HG03060 (cell line): Measurements from ENCODE around the gene TKT.
A peak's percentile ranks its signal among the peaks of the same experiment; 100 is the strongest.
"Not testable (repeated sequence)": the region's sequence is repeated elsewhere in the genome, so short reads cannot be mapped to it uniquely, and the experiment has no call there.

Source experiments
- ATAC-seq: cut with Tn5 transposase; IDR thresholded peaks from one replicate; pipeline ENCODE4 v1.9.1; 2021; ENCODE audit warnings: low read depth, moderate number of reproducible peaks; ENCODE audit not compliant: unreplicated experiment

Gene TKT

GRCh38 chr3:53260286-53260785, 4.5 kb upstream of the TKT start:
- ATAC-seq = no peak

DNA sequence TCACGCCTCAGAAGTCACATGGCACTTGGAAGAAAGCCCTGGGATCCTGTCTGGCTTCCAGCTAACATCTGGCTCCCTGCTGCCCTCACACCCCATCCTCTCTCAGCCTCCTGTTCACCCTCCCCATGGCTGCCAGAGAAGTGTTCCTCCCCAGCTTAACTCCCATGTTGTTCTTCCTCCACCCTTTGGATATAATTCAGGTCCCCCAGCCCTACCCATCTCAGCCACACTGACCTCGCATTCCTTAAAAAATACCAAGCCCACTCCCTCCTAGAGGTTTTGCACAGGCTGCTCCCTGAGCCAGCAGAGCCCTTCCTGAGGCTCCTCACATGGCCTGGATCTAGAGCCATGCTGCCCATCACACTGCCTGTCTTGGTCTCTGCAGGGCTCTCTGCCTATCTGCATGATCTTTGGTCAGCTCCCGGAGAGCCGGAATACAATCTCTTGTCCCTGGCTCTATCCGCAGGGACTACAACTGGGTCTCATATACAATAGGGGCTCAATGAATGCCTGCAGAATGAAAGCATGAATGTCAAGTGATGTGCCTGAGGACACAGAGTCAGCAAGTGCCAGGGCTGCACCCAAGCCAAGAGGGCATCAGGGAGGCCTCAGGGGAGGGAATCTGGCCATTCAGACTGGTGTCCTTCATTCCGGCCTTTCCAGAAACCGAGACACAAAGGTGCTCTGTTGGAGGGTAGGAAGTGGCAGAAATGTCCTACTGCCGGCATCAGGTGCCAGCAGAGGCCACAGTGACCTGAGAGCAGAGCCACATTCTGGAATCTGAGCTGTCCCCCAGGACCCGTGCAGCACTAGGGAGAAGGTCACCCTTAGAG, 3.8 kb upstream of the TKT start:
- ATAC-seq = no peak

DNA sequence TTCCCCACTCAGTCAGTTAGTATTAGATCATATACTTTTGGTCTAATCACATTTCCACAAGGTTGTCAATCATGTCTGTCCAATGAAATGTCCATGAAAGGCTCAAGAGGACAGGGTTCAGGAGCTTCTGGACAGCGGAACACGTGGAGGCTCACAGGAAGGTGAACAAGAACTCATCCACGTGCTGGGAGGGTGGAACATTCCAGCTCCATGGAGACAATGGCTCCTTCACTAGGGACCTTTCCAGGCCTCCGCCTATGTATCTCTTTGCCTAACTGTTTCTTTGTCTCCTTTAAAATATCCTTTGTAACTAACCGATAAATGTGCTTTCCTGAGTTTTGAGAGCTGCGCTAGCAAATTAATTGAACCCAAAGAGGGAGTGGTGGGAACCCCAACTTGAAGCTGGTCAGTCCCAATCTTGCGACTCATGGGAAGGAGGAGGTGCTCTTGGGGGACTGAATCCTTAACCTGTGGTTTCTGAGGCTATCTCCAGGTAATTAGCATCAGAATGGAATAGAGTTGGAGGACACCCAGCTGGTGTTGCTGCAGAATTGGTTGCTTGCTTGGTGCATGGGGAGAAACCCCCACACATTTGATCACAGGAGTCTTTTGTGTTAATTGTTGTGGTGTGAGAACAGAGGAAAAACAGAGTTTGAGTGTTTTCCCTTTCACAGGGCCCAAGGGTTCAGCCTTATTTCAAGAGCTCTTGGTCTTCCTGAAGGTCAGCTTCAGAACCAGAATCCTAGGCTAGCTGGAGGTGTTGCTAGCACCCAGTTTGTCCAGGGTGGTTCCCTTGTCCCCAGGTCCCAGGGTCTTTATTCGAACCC, 3.0 kb upstream of the TKT start:
- no peak for ATAC-seq

DNA sequence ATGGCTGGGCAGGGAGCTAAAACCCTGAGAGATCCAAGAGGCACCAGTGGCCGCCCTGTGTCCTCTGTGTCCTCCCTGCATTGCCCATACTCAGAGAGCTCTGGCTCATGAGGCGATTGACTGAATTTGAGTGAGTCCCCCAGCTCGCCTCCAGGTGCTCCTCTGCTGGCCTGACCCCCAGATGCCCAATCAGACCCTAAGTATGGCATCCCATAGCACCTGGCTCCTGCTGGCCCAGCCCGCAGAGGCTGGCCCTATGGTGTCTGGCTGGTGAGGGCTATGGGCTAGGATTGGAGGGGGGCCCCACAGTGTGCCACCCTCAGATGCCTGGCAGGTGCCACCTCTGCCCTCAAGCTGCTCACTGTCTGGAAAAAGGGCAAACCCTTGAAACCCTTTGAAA, 1.6 kb upstream of the TKT start:
- ATAC-seq = no peak

GRCh38 chr3:53256704-53257055, 858 bp upstream of the TKT start:
- no peak for ATAC-seq

- peak; percentile 13 for ATAC-seq
Measured at GRCh38 chr3:53255423-53255774, 423 bp downstream of the TKT start.

DNA sequence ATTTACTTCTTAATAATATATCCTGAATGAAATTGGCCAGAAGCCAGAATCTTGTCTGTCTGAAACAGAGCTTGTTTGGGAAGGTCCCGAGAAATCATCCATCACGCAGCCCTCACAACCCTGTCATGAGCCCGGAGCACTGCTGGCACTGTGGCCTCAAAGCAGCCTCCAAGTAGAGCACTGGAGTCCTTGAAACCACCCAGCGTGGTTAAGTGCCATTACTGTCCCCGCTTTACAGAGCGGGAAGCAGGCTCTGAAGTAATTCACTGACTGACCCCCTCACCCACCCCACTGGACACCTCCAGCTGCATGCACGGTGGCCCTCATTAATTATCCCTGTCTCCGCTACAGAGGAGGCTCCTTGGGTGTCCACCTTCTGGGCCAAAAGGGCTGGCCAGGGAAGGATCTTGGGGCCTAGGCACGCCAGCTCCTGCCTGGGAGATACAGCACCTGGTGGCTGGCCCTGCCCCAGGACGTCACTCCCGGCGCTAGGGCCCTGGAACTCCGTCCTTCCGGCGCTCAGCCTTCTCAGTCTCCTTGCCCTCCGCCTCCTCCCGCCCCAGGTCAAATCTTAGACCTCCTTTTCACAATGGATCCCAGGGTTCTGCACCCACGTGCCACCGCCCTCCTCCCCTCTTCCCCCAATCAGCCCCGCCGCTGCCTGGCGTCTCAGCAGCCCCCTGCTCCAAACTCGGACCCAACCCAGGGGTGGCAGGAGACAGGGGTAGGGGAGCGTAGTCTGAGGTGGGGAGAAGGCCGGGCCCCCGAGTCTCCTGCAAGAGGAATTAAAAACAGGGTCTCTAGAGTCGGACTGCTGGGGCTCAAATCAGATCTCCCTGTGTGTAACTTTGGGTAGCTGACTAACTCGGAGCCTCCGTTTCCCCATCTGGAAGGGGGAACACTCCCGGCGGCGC, 1.1 kb downstream of the TKT start:
- no peak for ATAC-seq

GRCh38 chr3:53253707-53254508, 1.9 kb downstream of the TKT start:
- ATAC-seq = no peak

DNA sequence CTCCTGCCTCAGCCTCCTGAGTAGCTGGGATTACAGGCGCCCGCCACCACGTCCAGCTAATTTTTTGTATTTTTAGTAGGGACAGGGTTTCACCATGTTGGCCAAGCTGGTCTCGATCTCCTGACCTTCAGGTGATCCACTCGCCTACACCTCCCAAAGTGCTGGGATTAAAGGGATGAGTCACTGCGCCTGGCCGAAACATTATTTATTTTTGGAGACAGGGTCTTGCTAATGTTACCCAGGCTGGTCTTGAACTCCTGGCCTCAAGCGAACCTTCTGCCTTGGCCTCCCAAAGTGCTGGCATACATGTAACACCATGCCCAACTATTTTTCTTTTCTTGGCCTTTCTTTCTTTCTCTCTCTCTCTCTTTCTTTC, 2.9 kb downstream of the TKT start:
- ATAC-seq = not testable (repeated sequence)

GRCh38 chr3:53252096-53252946, 3.5 kb downstream of the TKT start:
- no peak for ATAC-seq

- no peak for ATAC-seq
Measured at GRCh38 chr3:53250881-53251605, 4.8 kb downstream of the TKT start.

- ATAC-seq = no peak
Measured at GRCh38 chr3:53250453-53250852, 5.4 kb downstream of the TKT start.

DNA sequence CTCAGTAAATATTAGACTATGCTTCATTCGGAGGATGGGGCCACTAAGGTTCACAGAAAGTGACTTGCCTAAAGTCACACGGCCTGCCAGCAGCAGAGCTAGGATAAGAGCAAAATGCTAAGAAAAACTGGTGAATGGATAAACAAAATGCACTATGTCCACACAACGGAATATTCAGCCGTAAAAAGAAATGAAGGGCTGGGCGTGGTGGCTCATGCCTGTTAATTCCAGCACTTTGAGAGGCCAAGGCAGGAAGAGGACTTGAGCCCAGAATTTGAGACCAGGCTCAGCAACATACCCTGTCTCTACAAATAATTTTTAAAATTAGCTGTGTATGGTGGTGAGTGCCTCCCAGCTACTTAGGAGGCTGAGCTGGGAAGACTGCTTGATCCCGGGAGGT, 7.7 kb downstream of the TKT start:
- ATAC-seq = no peak

DNA sequence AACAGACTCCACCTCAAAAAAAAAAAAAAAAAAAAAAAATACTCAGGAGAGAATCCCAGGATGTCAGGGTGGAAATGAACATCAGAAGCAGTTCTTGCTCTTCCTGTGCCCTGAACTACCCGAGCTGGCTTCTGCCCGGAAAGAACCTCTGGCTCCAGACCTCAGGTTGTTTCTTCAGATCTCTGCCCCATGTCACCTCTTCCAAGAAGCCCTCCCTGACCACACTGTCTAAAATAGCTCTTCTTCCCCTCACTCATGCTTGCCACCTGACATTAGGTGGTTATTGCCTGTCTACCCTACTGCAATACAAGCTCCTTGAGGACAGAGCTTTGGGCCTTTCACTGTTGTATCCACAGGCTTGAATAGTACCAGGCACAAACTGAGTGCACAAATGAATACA, 8.2 kb downstream of the TKT start:
- no peak for ATAC-seq

- no peak for ATAC-seq
Measured at GRCh38 chr3:53244271-53244670, 11.6 kb downstream of the TKT start.

- ATAC-seq = no peak
Measured at GRCh38 chr3:53243785-53244184, 12.0 kb downstream of the TKT start.

DNA sequence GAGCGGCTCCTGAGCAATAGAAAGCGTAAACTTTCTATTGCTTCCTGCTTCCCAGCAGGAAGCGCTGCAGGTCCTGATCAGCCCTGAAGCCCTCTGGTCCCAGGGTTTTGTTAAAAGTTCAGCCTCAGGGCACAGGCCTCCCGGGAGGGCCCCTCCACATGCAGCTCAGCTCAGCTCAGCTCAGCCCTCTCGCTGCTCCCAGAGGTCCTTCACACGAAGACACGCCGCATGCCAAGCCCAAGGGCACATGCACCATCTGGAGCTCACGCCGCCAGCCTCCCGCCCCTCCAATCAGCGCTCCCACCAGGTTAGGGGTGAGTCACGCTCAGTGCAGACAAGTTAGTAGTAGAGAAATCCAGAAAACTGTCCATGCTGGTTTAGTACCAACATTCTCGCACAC, 12.7 kb downstream of the TKT start:
- ATAC-seq = no peak

DNA sequence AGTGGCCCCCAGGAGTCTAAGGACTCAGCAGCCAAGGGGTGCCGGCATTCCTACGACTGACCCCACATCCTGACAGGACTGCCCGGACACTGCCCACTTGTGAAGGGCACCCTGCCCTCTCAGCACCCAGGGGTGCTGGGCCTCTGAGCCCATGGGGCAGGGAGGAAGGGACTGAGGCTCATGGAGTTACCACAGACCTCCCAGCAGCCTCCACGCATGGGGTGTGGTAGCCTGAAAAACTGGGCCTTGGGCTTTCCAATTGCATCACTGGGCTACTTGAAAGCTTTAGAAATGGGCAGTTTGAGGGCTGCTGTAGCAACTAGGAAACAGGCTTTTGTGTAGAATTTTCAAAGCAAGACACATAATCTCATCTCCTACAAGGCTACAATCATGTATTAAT, 13.2 kb downstream of the TKT start:
- ATAC-seq = no peak

GRCh38 chr3:53242155-53242554, 13.7 kb downstream of the TKT start:
- no peak for ATAC-seq
